ENCODE data around the gene TARP.

Gene TARP

DNA sequence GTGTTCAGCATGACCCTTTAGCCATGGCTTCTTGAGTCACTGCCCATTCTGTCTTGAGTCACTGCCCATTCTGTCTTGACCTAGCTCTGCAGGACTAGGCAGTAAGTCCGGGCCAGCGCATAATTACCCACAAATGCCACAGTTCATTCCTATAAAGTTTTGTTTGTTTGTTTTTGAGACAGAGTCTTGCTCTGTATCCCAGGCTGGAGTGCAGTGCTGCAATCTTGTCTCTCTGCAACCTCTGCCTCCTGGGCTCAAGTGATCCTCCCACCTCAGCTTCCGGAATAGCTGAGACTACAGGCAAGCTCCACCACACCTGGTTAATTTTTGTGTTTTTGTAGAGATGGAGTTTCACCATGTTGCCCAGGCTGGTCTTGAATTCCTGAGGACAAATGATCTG is 32.7 kb upstream of the TARP start:
- H3K36me3 ChIP-seq (replicated peaks; ENCODE audit: low read depth, low read length): no peaks in the 10 kb centered on the region
- no peak overlapping the region for H3K27ac ChIP-seq (ENCODE audit: low read length)
- no peak overlapping the region for H3K9ac ChIP-seq (ENCODE audit: low read length)
- no peak overlapping the region for H3K4me3 ChIP-seq (ENCODE audit: low read length)
- no peak overlapping the region for H3K4me2 ChIP-seq (ENCODE audit: low read length)
- no peak for TF ChIP-seq CTCF (IDR thresholded peaks at IDR 0.05; ENCODE audit: low read depth, low read length)
- TF ChIP-seq EZH2phosphoT487 (IDR thresholded peaks at IDR 0.05; ENCODE audit: low read depth): no peak
- peaks cover 7% of the 10 kb centered on the region; the same call in 1 of the 2 replicates for H3K27me3 ChIP-seq (ENCODE audit: low read depth, low read length)
- peaks cover 5% of the 10 kb centered on the region; the same call in 1 of the 2 replicates for H3K4me1 ChIP-seq (ENCODE audit: low read length)
- no peaks in the 10 kb centered on the region for H4K20me1 ChIP-seq (ENCODE audit: insufficient read depth, low read length)
- no peak overlapping the region for H2AFZ ChIP-seq (ENCODE audit: low read depth, low read length)
- no peaks in the 10 kb centered on the region for H3K79me2 ChIP-seq (ENCODE audit: low read length)
- no peaks in the 10 kb centered on the region for H3K9me3 ChIP-seq (ENCODE audit: insufficient read depth, low read length)

DNA sequence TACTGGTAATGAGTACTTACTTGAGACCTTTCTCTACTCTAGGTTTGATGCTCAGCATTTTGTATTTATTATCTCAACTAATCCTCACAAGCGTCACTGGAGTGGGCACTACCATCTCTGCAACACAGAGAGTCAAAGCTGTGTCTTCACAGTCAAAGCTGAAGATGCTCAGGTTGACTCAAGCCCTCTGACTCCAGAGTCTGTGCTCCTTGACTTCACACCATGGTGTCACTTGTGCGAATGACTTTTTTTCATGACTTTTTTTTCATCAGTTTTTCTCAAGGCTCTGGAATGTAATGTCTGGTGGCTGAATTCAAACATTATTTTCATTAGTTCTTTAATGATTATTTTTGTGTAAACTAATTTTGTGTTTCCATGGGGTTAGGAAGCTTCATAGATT is 30.4 kb upstream of the TARP start:
- Histone ChIP-seq H3K36me3 (replicated peaks; ENCODE audit: low read depth, low read length) (no peaks in the 10 kb centered on the region), H3K79me2 (ENCODE audit: low read length) (no peaks in the 10 kb centered on the region), H3K4me2 (ENCODE audit: low read length) (no peak overlapping the region), H3K27ac (ENCODE audit: low read length) (no peak overlapping the region), H4K20me1 (ENCODE audit: insufficient read depth, low read length) (no peaks in the 10 kb centered on the region), H3K4me1 (ENCODE audit: low read length) (peaks cover 5% of the 10 kb centered on the region; the same call in 1 of the 2 replicates), H3K27me3 (ENCODE audit: low read depth, low read length) (peaks cover 7% of the 10 kb centered on the region; the same call in 1 of the 2 replicates), H3K9me3 (ENCODE audit: insufficient read depth, low read length) (no peaks in the 10 kb centered on the region), H3K9ac (ENCODE audit: low read length) (no peak overlapping the region), H3K4me3 (ENCODE audit: low read length) (no peak overlapping the region), H2AFZ (ENCODE audit: low read depth, low read length) (no peak overlapping the region)
- TF ChIP-seq EZH2phosphoT487 (IDR thresholded peaks at IDR 0.05; ENCODE audit: low read depth) (no peak), CTCF (IDR thresholded peaks at IDR 0.05; ENCODE audit: low read depth, low read length) (no peak)

DNA sequence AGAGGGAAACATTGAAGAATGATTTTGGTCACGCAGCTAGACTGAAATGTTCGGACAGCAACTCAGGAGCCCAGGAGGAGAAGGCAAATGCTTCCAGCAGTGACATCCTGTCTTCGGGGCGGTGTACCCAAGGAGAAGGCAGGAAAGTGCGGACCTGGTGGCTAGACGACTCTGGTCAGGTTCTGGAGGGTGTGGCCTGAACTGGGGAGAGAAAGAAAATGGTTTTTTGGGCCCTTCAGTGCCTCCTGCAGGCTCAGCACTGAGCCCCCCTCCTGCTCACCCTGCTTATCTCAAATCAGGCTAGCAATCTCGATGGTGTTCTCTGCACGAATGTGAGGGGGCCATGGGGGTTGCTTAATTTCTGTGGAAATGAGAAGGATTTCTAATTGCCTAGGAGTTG is 26.7 kb upstream of the TARP start:
- H3K4me1 ChIP-seq (ENCODE audit: low read length): peaks cover 15% of the 10 kb centered on the region
- no peaks in the 10 kb centered on the region for H4K20me1 ChIP-seq (ENCODE audit: insufficient read depth, low read length)
- H3K4me3 ChIP-seq (ENCODE audit: low read length): no peak overlapping the region
- no peaks in the 10 kb centered on the region for H3K79me2 ChIP-seq (ENCODE audit: low read length)
- peaks cover 7% of the 10 kb centered on the region; the same call in 1 of the 2 replicates for H3K27me3 ChIP-seq (ENCODE audit: low read depth, low read length)
- H3K9me3 ChIP-seq (ENCODE audit: insufficient read depth, low read length): no peaks in the 10 kb centered on the region
- no peaks in the 10 kb centered on the region for H3K36me3 ChIP-seq (replicated peaks; ENCODE audit: low read depth, low read length)
- TF ChIP-seq CTCF (IDR thresholded peaks at IDR 0.05; ENCODE audit: low read depth, low read length): no peak
- no peak for TF ChIP-seq EZH2phosphoT487 (IDR thresholded peaks at IDR 0.05; ENCODE audit: low read depth)
- H3K27ac ChIP-seq (ENCODE audit: low read length): no peak overlapping the region
- no peak overlapping the region for H3K4me2 ChIP-seq (ENCODE audit: low read length)
- H3K9ac ChIP-seq (ENCODE audit: low read length): no peak overlapping the region
- H2AFZ ChIP-seq (ENCODE audit: low read depth, low read length): no peak overlapping the region

DNA sequence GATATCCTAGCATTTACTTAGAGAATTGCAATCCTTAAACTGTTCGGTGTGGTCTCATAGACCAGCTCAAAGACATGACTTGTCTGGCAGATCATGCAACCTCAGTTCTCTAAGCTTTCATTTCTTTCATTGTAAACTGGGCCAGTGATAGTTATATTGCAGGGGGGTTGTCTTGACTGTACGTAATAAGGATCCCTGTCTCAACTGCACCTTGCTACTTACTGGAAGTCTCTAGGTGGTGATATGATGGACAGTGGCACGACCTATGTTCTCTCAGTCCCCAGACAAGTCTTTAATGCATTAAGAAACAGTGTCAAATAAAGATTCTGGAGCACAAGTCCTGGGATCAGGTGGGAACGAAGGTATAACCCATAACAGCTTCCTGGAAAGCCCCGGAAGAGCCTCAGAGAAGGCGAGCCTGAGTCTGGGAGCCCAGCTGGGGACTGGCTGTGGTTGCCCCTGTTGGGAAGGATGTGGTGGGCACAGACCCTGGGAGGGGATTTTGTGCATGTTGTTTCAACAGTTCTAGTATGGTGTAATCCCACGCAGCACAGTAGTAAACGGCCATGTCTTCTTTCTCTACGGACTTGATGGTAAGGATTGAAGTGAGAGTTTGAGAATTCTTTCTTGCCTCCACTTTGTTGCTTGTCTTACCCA is 26.0 kb upstream of the TARP start:
- Histone ChIP-seq H3K27ac (ENCODE audit: low read length) (no peak overlapping the region), H2AFZ (ENCODE audit: low read depth, low read length) (no peak overlapping the region)

More for the DNA sequence above, 26.0 kb upstream of the TARP start:
- Histone ChIP-seq H3K9me3 (ENCODE audit: insufficient read depth, low read length) (no peaks in the 10 kb centered on the region), H3K4me1 (ENCODE audit: low read length) (peaks cover 15% of the 10 kb centered on the region), H3K4me2 (ENCODE audit: low read length) (no peak overlapping the region), H4K20me1 (ENCODE audit: insufficient read depth, low read length) (no peaks in the 10 kb centered on the region), H3K27me3 (ENCODE audit: low read depth, low read length) (peaks cover 7% of the 10 kb centered on the region; the same call in 1 of the 2 replicates), H3K36me3 (replicated peaks; ENCODE audit: low read depth, low read length) (no peaks in the 10 kb centered on the region), H3K9ac (ENCODE audit: low read length) (no peak overlapping the region), H3K79me2 (ENCODE audit: low read length) (no peaks in the 10 kb centered on the region), H3K4me3 (ENCODE audit: low read length) (no peak overlapping the region)
- TF ChIP-seq EZH2phosphoT487 (IDR thresholded peaks at IDR 0.05; ENCODE audit: low read depth) (no peak), CTCF (IDR thresholded peaks at IDR 0.05; ENCODE audit: low read depth, low read length) (no peak)

Data from OCI-LY3 (cell line).